Measurements from ENCODE around the gene RAET1E.
"Not testable (repeated sequence)": the region's sequence is repeated elsewhere in the genome, so short reads cannot be mapped to it uniquely, and the experiment has no call there.

The RAET1E gene

GRCh38 chr6:149927025-149927424 lies 29.1 kb upstream of the RAET1E start:
- not testable (repeated sequence) for DNase-seq

DNA sequence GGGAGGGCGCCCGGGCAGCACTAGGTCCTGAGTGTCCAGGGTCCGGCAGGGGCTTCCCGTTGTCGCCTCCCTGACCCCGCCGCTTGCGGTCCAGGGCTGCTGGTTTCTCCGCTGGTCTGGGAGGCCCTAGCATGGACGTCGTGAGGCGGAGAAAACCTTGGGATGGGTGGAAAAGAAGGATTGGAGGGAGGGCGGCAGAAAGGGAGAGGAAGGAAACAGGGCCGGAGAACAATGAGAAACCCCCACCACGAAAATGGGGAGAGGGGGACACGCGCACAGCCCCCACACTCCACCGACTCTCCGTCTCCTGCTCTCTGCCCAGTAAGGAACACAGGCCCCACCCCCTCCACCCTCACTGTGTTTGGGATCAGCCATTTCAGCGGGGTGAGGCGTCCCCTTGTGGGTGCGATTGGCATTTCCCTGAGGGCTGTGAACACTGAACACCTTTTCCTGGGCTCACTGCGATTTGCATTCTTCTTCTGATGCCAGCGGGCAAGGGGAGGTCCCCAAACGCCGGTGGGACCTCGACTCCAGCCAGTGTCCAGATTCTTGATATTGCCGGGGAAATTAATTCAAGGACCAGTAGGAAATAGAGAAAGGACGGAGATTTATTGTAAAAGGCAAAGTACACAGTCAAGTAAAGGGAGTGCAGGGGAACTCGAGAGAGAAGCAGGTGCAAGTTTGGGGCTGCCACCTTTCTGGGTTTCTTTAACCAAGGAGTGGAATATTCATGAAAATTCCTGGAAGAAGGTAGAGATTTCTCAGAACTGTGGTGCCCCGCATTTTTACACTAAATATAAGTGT lies 28.3 kb upstream of the RAET1E start:
- peak; percentile 50 for DNase-seq

DNA sequence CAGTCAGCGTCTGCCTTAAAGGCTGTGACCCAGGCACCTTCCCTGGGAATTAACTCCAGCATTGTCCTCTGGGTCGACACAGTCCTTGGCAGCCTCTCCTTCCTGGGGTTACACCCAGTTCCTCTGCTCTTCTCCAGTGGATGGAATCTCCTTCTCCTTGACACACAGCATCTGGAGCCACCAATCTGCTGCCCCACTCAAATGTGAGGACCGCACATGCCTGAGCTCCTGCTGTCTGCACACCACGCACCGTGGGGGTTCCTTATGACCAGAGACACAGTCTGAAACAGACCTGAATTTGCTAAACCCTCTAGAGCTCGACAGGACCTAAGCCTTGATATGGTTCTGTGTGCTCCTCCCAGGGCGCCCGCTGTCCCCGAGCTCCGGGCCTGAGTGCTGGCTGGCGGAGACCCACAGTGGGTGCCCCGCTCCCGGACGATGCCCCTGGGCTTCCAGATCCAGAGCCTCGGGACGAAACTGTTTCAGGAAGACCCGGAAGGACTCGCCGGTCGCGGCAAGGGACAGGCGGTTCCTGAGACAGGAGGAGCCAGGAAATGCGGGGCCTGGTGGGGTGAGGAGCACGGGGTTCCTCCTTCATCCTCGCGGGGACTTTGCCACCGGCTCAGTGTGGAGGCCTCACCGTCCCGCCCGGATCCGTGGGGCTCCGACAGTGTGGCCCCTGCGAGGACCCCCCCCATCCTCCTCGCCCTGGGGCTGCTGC lies 27.5 kb upstream of the RAET1E start:
- DNase-seq = no peak

- DNase-seq = no peak
Measured at GRCh38 chr6:149924933-149925252, 27.0 kb upstream of the RAET1E start.

DNA sequence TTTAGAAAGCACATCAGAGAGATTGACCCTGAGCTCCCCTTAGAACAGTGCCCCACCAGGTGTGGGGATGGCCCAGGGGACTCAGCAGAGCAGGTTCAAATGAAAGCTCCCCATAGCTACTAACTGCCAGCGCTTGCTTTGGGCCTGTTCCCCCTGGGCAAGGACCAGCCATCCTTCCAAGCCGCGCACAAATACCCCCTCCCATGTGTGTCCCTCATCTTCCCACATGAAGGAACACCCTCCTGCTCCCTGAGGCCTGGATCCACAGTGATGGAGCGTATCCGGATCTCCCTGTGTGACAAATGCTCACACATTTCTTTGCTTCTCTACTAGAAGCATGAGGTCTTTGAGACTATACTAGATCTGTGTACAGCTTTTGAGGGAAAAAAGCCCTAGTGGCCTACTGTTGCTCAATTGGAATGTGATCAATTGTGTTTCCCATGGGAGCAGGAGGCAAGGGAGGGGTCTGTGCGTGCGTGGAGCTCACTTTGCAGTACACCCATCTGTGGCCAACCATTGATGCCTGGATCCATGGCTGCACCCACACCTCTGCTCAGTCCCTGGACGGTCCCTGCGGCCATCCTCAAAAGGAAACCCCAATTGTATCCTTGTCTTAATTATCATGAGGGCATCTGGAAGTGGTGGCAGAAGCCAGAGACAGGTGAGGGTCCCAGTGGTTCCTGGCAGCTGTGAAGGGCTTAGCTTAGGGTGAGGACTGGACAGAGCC lies 26.5 kb upstream of the RAET1E start:
- DNase-seq = no peak

- DNase-seq = no peak
Measured at GRCh38 chr6:149923327-149923986, 25.5 kb upstream of the RAET1E start.

DNA sequence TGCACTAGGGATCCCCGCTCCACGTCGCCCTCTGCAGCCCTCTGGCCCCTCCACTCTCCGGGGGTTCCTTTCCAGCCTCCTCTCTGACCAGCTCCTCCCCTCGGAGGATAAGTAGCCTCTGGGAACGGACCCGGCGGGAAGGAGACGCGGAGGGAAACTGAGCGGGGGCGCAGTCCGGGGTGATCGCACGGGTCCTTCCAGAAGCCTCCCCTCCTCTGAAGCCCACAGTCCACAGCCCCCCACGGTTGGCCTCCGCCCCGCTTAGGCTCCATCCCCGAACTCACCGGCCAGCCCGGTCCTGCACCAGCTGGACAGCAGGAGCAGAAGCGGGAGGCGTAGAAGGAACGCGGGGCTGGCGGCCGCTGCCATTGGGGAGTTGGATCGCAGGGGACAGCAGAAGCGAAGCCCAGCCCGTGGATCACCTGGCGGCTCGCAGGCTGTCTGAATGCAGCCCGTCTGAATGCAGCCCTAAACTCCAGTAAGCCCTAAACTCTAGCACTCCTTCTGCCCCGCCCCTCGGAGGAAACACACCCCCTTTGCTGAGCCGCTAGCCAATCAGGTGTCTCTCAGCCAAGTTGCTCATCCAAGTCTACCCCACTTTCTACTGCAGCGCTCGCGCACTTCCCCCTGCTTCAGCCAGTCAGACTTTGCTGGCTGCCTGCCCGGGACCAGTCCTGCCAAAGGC lies 24.9 kb upstream of the RAET1E start, which contains the start of gene RAET1G:
Gene RAET1G (minus strand): TSS at position 480 of the 685 bp plus-strand sequence. CDS start 111 bp downstream, at position 369.
- peak; percentile 68 for DNase-seq

DNA sequence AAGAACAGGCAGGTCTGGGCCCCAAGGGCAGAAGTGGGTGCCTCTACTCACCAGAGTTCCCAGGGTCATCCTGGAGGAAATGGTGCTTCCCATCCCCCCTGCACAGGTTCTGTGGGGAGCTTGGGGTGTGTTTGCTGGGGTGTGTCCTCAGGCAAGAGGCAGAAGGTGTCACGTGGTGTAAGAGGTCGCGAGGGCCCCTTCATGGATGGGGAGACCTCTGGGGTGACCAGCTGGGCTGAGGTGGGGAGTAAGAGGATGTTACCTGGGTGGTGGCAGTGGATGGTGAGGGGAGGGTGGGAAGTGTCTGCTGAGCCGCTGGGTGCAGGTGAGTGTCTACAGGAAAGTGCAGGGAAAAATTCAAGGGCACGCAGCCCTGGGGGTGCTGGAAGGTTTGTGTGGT lies 24.2 kb upstream of the RAET1E start:
- not testable (repeated sequence) for DNase-seq

- DNase-seq = no peak
Measured at GRCh38 chr6:149921361-149921760, 23.4 kb upstream of the RAET1E start.

GRCh38 chr6:149919834-149920225 lies 21.9 kb upstream of the RAET1E start:
- DNase-seq = no peak

GRCh38 chr6:149919126-149919833 lies 21.4 kb upstream of the RAET1E start:
- not testable (repeated sequence) for DNase-seq

- no peak for DNase-seq
Measured at GRCh38 chr6:149918151-149918905, 20.4 kb upstream of the RAET1E start.

DNA sequence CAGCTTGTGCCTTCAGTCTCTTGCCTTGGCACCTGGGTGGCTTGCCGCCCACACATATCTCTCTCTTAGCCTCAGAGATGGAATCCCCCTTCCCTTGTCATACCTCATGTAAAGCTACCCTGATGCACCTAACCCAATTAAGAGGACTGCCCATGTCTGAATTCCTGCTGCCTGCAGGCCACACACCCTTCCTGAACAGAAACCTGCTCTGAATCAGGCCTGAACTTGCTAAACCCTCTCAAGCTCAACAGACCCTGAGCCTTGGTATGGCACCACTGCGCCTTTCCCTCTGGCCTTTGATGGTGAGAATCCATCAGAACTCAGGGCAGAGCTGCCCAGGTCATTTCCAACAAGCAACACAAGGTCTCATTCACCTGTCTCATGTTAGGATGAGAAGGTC lies 19.8 kb upstream of the RAET1E start:
- DNase-seq = no peak

GRCh38 chr6:149915970-149916865 lies 18.3 kb upstream of the RAET1E start:
- DNase-seq = no peak

- no peak for DNase-seq
Measured at GRCh38 chr6:149913540-149914240, 15.8 kb upstream of the RAET1E start.

- no peak for DNase-seq
Measured at GRCh38 chr6:149913085-149913484, 15.2 kb upstream of the RAET1E start.

DNA sequence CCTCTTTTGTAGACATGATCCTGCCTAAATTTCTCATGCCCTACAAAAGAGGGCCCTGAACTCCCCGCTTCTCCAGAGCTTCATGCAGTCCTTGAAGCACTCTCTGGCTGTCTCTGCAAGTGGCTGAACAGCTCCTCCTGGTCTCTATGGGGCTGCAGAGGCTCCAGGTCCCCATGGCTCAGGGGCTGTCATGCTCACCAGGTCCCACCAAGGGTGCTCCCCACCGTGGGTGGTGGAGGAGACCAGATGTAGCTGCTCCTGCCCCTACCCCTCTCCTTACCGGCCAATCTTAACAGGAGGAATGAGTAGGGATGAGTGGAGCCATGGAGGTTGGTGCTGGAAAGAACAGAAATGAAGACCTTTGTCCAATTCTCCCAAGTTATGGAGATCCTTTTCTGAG lies 14.8 kb upstream of the RAET1E start:
- not testable (repeated sequence) for DNase-seq

DNA sequence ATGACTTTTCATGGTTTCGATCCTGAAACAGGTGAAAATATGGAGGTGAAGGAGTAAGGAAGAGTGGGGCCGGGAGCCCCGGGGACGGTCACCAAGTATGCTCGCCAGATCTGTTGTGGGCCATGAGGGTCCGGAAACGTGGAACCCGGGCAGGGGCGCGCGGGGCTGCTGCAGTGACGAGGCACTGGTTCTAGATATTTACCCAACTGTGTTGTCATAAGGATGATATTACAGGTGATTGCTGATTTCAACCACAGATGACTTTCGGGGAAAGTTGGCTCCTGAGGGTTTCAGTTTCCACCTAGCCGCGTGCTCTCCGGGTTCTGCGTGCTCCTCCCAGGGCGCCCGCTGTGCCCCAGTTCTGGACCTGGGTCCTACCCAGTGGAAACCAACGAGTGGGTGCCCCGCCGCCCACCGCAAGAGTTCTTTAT lies 12.8 kb upstream of the RAET1E start:
- DNase-seq = no peak

All from effector CD4-positive, alpha-beta T cell (primary cell).